T-helper 17 cell (primary cell): ENCODE data around the gene RUNX2. TPM values are rescaled to one million over a fixed set of nuclear protein-coding genes. Genes with fewer than 3 reads are reported as not detected.

Experiments used
- ATAC-seq: fragments of 150-1000 bp; cut with Tn5 transposase; 2 replicates; pipeline ENCODE4 v1.10.0; 2021; ENCODE audit warnings: mild to moderate bottlenecking, moderate library complexity
- DNase-seq, 3 donors: peaks; one replicate each; pipeline versions ENCODE4 v3.0.0 to v3.0.0-alpha.2; 2020 to 2021
- H3K9me3 ChIP-seq: one replicate; pipeline ENCODE4 v1.7.0; 2013; ENCODE audit warnings: low read length, mild to moderate bottlenecking; ENCODE audit not compliant: control insufficient read depth, poor library complexity, severe bottlenecking
- H3K27ac Mint-ChIP-seq: one replicate; pipeline ENCODE4 v1.8.0; 2022; ENCODE audit warnings: mild to moderate bottlenecking, moderate library complexity, mixed read lengths
- H3K27me3 Mint-ChIP-seq: one replicate; pipeline ENCODE4 v1.8.0; 2022; ENCODE audit warnings: mixed read lengths
- H3K36me3 Mint-ChIP-seq: one replicate; pipeline ENCODE4 v1.8.0; 2022; ENCODE audit warnings: low read depth, mixed read lengths
- H3K4me1 Mint-ChIP-seq: one replicate; pipeline ENCODE4 v1.8.0; 2022; ENCODE audit warnings: mild to moderate bottlenecking, mixed read lengths
- H3K4me3 Mint-ChIP-seq: one replicate; pipeline ENCODE4 v1.8.0; 2022; ENCODE audit warnings: mild to moderate bottlenecking, moderate library complexity, mixed read lengths
- total RNA-seq, 4 donors: library from RNA in 2 of 4; stranded (reverse) in 2 of 4; gene quantifications; one replicate each; pipeline ENCODE4 v1.2.3 and lab custom pipeline; 2022 to 2026

Gene RUNX2
- total RNA-seq, 2 donors from 2014 or later = 47.6 to 50.8 TPM

GRCh38 chr6:45563041-45563440, 234.9 kb downstream of the RUNX2 start:
- H3K4me3 Mint-ChIP-seq = no peak overlapping the region
- DNase-seq = no peak
- H3K4me1 Mint-ChIP-seq = peaks cover 5% of the 10 kb centered on the region
- no peaks in the 10 kb centered on the region for H3K9me3 ChIP-seq
- no peaks in the 10 kb centered on the region for H3K27me3 Mint-ChIP-seq
- ATAC-seq = no peak
- no peak overlapping the region for H3K27ac Mint-ChIP-seq
- H3K36me3 Mint-ChIP-seq = peaks cover 3% of the 10 kb centered on the region

GRCh38 chr6:45563844-45564243, 235.7 kb downstream of the RUNX2 start:
- no peak for ATAC-seq
- Mint-ChIP-seq H3K4me1 (peaks cover 5% of the 10 kb centered on the region), H3K27me3 (no peaks in the 10 kb centered on the region), H3K4me3 (no peak overlapping the region), H3K27ac (no peak overlapping the region), H3K36me3 (peaks cover 3% of the 10 kb centered on the region)
- H3K9me3 ChIP-seq = no peaks in the 10 kb centered on the region
- DNase-seq = no peak

- DNase-seq = no peak
Measured at GRCh38 chr6:45566882-45567281, 238.8 kb downstream of the RUNX2 start.

GRCh38 chr6:45567879-45568278, 239.7 kb downstream of the RUNX2 start:
- ATAC-seq (no peak), DNase-seq (no peak)
- H3K4me1 Mint-ChIP-seq = peaks cover 11% of the 10 kb centered on the region
- no peaks in the 10 kb centered on the region for H3K9me3 ChIP-seq
- H3K27me3 Mint-ChIP-seq = no peaks in the 10 kb centered on the region
- H3K27ac Mint-ChIP-seq = no peak overlapping the region
- no peak overlapping the region for H3K4me3 Mint-ChIP-seq
- peaks cover 8% of the 10 kb centered on the region for H3K36me3 Mint-ChIP-seq

More at GRCh38 chr6:45566882-45567281, 238.8 kb downstream of the RUNX2 start:
- peaks cover 8% of the 10 kb centered on the region for H3K36me3 Mint-ChIP-seq
- H3K27ac Mint-ChIP-seq = no peak overlapping the region
- no peaks in the 10 kb centered on the region for H3K27me3 Mint-ChIP-seq
- no peak for ATAC-seq
- H3K9me3 ChIP-seq = no peaks in the 10 kb centered on the region
- H3K4me1 Mint-ChIP-seq = peaks cover 10% of the 10 kb centered on the region
- no peak overlapping the region for H3K4me3 Mint-ChIP-seq

GRCh38 chr6:45568626-45569025, 240.5 kb downstream of the RUNX2 start:
- Mint-ChIP-seq H3K4me1 (peaks cover 18% of the 10 kb centered on the region), H3K4me3 (no peak overlapping the region), H3K27me3 (no peaks in the 10 kb centered on the region), H3K36me3 (peaks cover 8% of the 10 kb centered on the region), H3K27ac (no peak overlapping the region)
- ATAC-seq (no peak), DNase-seq (no peak)
- H3K9me3 ChIP-seq = no peaks in the 10 kb centered on the region

- H3K4me3 Mint-ChIP-seq = no peak overlapping the region
- ATAC-seq (no peak), DNase-seq (no peak)
- H3K9me3 ChIP-seq = no peaks in the 10 kb centered on the region
- H3K4me1 Mint-ChIP-seq = peaks cover 22% of the 10 kb centered on the region
- H3K27me3 Mint-ChIP-seq = no peaks in the 10 kb centered on the region
- peaks cover 8% of the 10 kb centered on the region for H3K36me3 Mint-ChIP-seq
- no peak overlapping the region for H3K27ac Mint-ChIP-seq
Measured at GRCh38 chr6:45569210-45569945, 241.2 kb downstream of the RUNX2 start.

- H3K9me3 ChIP-seq = no peaks in the 10 kb centered on the region
- Mint-ChIP-seq H3K27me3 (no peaks in the 10 kb centered on the region), H3K4me1 (peaks cover 22% of the 10 kb centered on the region), H3K4me3 (no peak overlapping the region), H3K27ac (peak overlapping the region; percentile 60), H3K36me3 (peaks cover 8% of the 10 kb centered on the region)
- ATAC-seq (no peak), DNase-seq (no peak)
Measured at GRCh38 chr6:45571159-45571558, 243.0 kb downstream of the RUNX2 start.

GRCh38 chr6:45572833-45573232, 244.7 kb downstream of the RUNX2 start:
- H3K36me3 Mint-ChIP-seq = peaks cover 5% of the 10 kb centered on the region
- H3K27me3 Mint-ChIP-seq = no peaks in the 10 kb centered on the region
- no peak for ATAC-seq
- H3K4me3 Mint-ChIP-seq = peak overlapping the region; percentile 55
- no peak for DNase-seq
- peaks cover 22% of the 10 kb centered on the region for H3K4me1 Mint-ChIP-seq
- no peaks in the 10 kb centered on the region for H3K9me3 ChIP-seq
- peak overlapping the region; percentile 74 for H3K27ac Mint-ChIP-seq

- H3K4me1 Mint-ChIP-seq = peaks cover 26% of the 10 kb centered on the region
- no peaks in the 10 kb centered on the region for H3K27me3 Mint-ChIP-seq
- peak overlapping the region; percentile 2 for H3K27ac Mint-ChIP-seq
- H3K9me3 ChIP-seq = no peaks in the 10 kb centered on the region
- H3K4me3 Mint-ChIP-seq = no peak overlapping the region
- H3K36me3 Mint-ChIP-seq = peaks cover 3% of the 10 kb centered on the region
- DNase-seq = no peak
- ATAC-seq = no peak
Measured at GRCh38 chr6:45574014-45574461, 245.9 kb downstream of the RUNX2 start.

GRCh38 chr6:45574885-45575284, 246.8 kb downstream of the RUNX2 start:
- Mint-ChIP-seq H3K36me3 (no peaks in the 10 kb centered on the region), H3K27ac (no peak overlapping the region), H3K27me3 (no peaks in the 10 kb centered on the region), H3K4me1 (peaks cover 23% of the 10 kb centered on the region), H3K4me3 (no peak overlapping the region)
- no peaks in the 10 kb centered on the region for H3K9me3 ChIP-seq
- ATAC-seq (no peak), DNase-seq (no peak)

GRCh38 chr6:45576648-45577624, 248.8 kb downstream of the RUNX2 start:
- Mint-ChIP-seq H3K4me3 (no peak overlapping the region), H3K27me3 (no peaks in the 10 kb centered on the region), H3K36me3 (no peaks in the 10 kb centered on the region), H3K27ac (no peak overlapping the region), H3K4me1 (peaks cover 17% of the 10 kb centered on the region)
- DNase-seq = no peak
- H3K9me3 ChIP-seq = no peaks in the 10 kb centered on the region
- ATAC-seq = no peak

- H3K4me1 Mint-ChIP-seq = peaks cover 15% of the 10 kb centered on the region
- no peak for DNase-seq
- no peak overlapping the region for H3K4me3 Mint-ChIP-seq
- no peak overlapping the region for H3K27ac Mint-ChIP-seq
- no peaks in the 10 kb centered on the region for H3K9me3 ChIP-seq
- H3K36me3 Mint-ChIP-seq = no peaks in the 10 kb centered on the region
- no peak for ATAC-seq
- H3K27me3 Mint-ChIP-seq = no peaks in the 10 kb centered on the region
Measured at GRCh38 chr6:45577836-45578504, 249.8 kb downstream of the RUNX2 start.

- ATAC-seq = no peak
- Mint-ChIP-seq H3K27ac (peak overlapping the region; percentile 95), H3K4me1 (peaks cover 43% of the 10 kb centered on the region)
Measured at GRCh38 chr6:45584127-45584526, 256.0 kb downstream of the RUNX2 start.

More at GRCh38 chr6:45584127-45584526, 256.0 kb downstream of the RUNX2 start:
- H3K36me3 Mint-ChIP-seq = peaks cover 2% of the 10 kb centered on the region
- DNase-seq = no peak
- no peaks in the 10 kb centered on the region for H3K27me3 Mint-ChIP-seq
- no peaks in the 10 kb centered on the region for H3K9me3 ChIP-seq
- no peak overlapping the region for H3K4me3 Mint-ChIP-seq
